Fibroblast of villous mesenchyme (primary cell): ENCODE data around the gene RAB34. TPM values are rescaled to one million over a fixed set of nuclear protein-coding genes. Genes with fewer than 3 reads are reported as not detected.

Source experiments
- DNase-seq: peaks from one replicate; pipeline ENCODE4 v3.0.0-alpha.2; 2010; ENCODE audit warnings: low read depth
- H3K4me3 ChIP-seq: 2 replicates; pipeline ENCODE4 v1.5.1; 2011; ENCODE audit warnings: low read depth, mild to moderate bottlenecking, low read length
- total RNA-seq: library from RNA; depleted of rRNA; stranded (reverse); fragments of >200 nt; gene quantifications from 2 replicates; pipeline ENCODE4 v1.2.3, GENCODE V29; 2012
- TF ChIP-seq, protein P1 (sequence below): IDR thresholded peaks from 2 replicates; pipeline ENCODE4 v1.5.1; 2012; ENCODE audit warnings: low read depth, mild to moderate bottlenecking, low read length; ENCODE audit not compliant: insufficient read depth

Gene RAB34
- total RNA-seq, 1 donor: 148 TPM

DNA sequence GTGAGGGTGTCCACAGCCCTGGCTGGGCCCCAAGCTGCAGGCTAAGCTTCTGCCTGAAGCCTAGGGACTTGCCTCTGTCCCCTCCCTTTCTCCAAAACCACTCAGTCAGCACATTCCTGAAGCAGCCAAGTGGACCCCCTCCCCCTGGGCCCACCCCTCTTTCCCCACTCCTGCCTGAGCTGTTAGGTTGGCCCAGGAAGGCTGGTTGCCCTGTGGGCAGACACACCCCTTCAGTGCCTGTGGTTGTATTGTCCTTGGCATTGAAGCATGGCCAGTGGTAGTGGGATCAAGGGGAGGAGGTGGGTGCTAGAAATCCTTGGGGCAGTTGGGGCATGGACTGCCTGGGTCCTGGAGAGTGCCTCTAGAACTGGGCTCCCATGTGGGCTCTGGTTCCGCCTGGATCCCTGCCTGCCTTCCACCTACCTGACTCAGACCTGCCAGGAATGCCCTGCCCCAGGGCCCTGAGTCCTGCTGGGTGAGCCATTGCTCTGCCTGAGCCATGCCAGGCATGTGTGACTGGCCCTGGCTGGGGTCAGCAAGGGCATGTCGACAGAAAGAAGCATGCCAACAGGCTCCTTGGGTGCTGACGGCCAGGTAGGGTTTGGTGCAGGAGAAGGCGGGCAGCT lies 28.2 kb upstream of the RAB34 start:
- peak overlapping the region; percentile 92 for H3K4me3 ChIP-seq
- no peak for DNase-seq
- TF ChIP-seq, protein P1, sequence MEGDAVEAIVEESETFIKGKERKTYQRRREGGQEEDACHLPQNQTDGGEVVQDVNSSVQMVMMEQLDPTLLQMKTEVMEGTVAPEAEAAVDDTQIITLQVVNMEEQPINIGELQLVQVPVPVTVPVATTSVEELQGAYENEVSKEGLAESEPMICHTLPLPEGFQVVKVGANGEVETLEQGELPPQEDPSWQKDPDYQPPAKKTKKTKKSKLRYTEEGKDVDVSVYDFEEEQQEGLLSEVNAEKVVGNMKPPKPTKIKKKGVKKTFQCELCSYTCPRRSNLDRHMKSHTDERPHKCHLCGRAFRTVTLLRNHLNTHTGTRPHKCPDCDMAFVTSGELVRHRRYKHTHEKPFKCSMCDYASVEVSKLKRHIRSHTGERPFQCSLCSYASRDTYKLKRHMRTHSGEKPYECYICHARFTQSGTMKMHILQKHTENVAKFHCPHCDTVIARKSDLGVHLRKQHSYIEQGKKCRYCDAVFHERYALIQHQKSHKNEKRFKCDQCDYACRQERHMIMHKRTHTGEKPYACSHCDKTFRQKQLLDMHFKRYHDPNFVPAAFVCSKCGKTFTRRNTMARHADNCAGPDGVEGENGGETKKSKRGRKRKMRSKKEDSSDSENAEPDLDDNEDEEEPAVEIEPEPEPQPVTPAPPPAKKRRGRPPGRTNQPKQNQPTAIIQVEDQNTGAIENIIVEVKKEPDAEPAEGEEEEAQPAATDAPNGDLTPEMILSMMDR: no peak

DNA sequence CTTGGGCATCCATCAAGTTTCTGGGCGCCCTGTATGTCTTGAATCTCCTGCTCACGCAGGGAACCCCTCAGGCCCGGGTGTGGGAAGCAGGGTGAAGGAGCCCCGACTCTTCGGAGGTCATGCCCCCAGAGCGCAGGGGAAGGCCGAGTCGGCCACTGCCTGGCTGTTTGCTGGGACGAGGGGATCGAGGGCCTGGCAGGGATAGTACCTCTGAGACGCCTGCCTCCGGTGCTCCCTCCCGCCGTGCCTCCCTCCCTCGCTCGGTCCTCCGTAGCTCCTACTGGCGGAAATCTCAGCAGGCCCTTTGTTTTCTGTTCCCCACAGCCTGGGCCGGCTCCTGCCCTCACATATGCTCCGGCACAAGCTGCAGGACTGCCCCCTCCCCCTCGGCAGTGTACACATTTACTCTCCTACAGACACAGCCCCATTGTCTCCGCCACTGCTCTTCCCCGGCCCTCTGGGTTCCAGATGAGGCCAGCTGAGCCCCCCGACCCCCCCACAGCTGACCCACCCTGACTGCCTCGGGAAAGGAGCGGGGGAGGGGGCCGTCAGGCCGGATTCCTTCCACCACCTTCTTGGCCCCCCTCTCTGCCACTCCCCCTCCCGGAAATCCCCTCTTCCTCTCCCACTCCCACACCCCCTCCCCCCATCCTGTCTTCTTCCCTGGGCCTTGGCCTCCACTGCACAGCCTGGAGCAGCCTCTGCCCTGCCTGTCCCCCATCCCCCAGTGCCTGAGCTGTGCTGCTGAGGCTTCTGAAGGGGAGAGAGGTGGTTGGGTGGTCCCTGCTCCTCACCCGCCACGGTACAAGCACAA lies 27.5 kb upstream of the RAB34 start:
- DNase-seq: peak; percentile 62
- H3K4me3 ChIP-seq: peak overlapping the region; percentile 92
- TF ChIP-seq, protein P1: no peak

- peak; percentile 66 for DNase-seq
Measured at GRCh38 chr17:28744104-28744971, 26.7 kb upstream of the RAB34 start.

GRCh38 chr17:28743243-28744103 lies 25.8 kb upstream of the RAB34 start, which contains the start of gene TRAF4:
Gene TRAF4 (plus strand): TSS chr17:28744011. CDS start chr17:28744113, 102 bp downstream.
- peak; percentile 91 for DNase-seq
- TF ChIP-seq, protein P1: peak; percentile 12
- H3K4me3 ChIP-seq: peak within 1 kb of the TSS; percentile 92

More at GRCh38 chr17:28744104-28744971, 26.7 kb upstream of the RAB34 start:
- H3K4me3 ChIP-seq: peak overlapping the region; percentile 92
- TF ChIP-seq, protein P1: no peak

DNA sequence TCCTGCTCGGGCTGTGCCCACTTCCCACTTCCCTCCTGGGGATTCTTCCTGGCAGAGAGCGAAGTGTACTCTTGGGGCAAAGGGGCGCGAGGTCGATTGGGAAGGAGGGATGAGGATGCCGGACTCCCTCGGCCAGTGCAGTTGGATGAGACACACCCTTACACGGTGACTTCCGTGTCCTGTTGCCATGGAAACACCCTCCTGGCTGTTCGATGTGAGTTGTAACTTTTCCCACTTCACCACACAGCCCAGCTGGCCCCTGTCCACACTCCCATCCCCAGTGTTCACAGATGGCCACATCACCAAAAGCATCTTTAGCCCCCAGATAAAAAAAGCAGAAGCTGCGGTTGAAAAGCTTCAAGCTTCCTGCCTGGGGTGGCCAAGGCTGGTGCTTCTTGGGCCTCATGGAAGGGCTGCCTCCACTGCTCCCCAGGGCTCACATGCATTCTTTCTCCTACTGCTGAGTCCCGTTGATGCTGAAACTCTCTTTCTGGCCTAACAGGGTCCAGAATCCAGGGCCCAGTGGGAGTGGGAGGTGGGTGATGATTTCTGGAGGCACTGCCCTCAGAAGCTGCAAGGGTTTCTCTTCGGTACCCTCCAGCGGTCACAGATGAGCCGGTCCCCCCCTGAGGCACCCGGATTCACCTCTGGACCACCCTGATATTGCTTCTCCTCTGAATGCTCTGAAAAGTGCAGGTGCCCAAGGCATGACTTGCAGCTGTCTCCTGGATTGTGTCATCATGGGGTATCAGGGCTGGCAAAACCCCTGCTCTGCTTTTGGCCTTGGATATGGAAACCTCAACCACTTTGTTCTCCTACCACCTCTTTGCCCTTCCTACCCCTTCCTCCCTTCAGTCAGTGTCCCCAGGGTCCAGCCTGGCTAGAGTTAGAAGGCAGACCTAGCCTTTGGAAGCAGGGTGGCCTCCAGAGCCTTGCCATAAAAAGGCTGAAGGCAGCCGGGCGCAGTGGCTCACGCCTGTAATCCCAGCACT lies 24.0 kb upstream of the RAB34 start:
- no peak overlapping the region for H3K4me3 ChIP-seq
- DNase-seq: no peak
- TF ChIP-seq, protein P1: no peak
